ENCODE measurements around the gene PLET1. TPM values are rescaled to one million over a fixed set of nuclear protein-coding genes. Genes with fewer than 3 reads are reported as not detected.

Gene PLET1
- total and polyA plus RNA-seq, 9 of the 15 experiments (the other 6 are each of a cell fraction or from before 2014, with no cell fraction given): not detected

DNA sequence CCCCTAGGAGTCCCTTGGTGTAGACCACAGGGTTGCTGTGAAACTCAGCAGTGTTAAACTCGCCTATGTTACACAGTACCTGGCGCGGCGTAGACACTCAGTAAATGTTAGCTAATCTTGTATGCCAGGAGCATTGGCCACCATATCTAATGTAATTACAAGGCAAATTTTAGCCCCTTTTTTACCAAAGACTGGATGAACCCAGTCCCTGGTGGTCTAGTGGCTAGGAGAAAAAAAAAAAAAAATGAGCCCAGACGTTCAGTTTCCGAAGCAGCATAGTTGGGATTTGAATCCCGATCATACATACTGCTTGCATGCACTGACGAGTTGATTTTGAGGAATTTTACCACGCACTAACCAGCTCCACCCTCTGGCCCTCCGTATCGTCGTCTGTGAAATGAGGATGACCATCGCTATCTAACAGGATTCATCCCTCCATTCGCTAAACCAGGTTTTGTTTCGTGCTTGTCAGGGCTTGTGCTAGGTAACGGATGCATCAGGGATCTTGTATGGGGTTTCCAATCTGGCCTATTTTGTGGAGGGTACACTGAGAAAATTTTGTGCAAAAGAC is 33.7 kb downstream of the PLET1 start (continued):
- TF ChIP-seq, protein P1, sequence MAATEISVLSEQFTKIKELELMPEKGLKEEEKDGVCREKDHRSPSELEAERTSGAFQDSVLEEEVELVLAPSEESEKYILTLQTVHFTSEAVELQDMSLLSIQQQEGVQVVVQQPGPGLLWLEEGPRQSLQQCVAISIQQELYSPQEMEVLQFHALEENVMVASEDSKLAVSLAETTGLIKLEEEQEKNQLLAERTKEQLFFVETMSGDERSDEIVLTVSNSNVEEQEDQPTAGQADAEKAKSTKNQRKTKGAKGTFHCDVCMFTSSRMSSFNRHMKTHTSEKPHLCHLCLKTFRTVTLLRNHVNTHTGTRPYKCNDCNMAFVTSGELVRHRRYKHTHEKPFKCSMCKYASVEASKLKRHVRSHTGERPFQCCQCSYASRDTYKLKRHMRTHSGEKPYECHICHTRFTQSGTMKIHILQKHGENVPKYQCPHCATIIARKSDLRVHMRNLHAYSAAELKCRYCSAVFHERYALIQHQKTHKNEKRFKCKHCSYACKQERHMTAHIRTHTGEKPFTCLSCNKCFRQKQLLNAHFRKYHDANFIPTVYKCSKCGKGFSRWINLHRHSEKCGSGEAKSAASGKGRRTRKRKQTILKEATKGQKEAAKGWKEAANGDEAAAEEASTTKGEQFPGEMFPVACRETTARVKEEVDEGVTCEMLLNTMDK (IDR thresholded peaks at IDR 0.05; ENCODE audit: borderline replicate concordance, insufficient read depth, low read depth, low read length, poor library complexity, severe bottlenecking): peak; percentile 16
- TF ChIP-seq, protein P2, sequence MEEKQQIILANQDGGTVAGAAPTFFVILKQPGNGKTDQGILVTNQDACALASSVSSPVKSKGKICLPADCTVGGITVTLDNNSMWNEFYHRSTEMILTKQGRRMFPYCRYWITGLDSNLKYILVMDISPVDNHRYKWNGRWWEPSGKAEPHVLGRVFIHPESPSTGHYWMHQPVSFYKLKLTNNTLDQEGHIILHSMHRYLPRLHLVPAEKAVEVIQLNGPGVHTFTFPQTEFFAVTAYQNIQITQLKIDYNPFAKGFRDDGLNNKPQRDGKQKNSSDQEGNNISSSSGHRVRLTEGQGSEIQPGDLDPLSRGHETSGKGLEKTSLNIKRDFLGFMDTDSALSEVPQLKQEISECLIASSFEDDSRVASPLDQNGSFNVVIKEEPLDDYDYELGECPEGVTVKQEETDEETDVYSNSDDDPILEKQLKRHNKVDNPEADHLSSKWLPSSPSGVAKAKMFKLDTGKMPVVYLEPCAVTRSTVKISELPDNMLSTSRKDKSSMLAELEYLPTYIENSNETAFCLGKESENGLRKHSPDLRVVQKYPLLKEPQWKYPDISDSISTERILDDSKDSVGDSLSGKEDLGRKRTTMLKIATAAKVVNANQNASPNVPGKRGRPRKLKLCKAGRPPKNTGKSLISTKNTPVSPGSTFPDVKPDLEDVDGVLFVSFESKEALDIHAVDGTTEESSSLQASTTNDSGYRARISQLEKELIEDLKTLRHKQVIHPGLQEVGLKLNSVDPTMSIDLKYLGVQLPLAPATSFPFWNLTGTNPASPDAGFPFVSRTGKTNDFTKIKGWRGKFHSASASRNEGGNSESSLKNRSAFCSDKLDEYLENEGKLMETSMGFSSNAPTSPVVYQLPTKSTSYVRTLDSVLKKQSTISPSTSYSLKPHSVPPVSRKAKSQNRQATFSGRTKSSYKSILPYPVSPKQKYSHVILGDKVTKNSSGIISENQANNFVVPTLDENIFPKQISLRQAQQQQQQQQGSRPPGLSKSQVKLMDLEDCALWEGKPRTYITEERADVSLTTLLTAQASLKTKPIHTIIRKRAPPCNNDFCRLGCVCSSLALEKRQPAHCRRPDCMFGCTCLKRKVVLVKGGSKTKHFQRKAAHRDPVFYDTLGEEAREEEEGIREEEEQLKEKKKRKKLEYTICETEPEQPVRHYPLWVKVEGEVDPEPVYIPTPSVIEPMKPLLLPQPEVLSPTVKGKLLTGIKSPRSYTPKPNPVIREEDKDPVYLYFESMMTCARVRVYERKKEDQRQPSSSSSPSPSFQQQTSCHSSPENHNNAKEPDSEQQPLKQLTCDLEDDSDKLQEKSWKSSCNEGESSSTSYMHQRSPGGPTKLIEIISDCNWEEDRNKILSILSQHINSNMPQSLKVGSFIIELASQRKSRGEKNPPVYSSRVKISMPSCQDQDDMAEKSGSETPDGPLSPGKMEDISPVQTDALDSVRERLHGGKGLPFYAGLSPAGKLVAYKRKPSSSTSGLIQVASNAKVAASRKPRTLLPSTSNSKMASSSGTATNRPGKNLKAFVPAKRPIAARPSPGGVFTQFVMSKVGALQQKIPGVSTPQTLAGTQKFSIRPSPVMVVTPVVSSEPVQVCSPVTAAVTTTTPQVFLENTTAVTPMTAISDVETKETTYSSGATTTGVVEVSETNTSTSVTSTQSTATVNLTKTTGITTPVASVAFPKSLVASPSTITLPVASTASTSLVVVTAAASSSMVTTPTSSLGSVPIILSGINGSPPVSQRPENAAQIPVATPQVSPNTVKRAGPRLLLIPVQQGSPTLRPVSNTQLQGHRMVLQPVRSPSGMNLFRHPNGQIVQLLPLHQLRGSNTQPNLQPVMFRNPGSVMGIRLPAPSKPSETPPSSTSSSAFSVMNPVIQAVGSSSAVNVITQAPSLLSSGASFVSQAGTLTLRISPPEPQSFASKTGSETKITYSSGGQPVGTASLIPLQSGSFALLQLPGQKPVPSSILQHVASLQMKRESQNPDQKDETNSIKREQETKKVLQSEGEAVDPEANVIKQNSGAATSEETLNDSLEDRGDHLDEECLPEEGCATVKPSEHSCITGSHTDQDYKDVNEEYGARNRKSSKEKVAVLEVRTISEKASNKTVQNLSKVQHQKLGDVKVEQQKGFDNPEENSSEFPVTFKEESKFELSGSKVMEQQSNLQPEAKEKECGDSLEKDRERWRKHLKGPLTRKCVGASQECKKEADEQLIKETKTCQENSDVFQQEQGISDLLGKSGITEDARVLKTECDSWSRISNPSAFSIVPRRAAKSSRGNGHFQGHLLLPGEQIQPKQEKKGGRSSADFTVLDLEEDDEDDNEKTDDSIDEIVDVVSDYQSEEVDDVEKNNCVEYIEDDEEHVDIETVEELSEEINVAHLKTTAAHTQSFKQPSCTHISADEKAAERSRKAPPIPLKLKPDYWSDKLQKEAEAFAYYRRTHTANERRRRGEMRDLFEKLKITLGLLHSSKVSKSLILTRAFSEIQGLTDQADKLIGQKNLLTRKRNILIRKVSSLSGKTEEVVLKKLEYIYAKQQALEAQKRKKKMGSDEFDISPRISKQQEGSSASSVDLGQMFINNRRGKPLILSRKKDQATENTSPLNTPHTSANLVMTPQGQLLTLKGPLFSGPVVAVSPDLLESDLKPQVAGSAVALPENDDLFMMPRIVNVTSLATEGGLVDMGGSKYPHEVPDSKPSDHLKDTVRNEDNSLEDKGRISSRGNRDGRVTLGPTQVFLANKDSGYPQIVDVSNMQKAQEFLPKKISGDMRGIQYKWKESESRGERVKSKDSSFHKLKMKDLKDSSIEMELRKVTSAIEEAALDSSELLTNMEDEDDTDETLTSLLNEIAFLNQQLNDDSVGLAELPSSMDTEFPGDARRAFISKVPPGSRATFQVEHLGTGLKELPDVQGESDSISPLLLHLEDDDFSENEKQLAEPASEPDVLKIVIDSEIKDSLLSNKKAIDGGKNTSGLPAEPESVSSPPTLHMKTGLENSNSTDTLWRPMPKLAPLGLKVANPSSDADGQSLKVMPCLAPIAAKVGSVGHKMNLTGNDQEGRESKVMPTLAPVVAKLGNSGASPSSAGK (IDR thresholded peaks at IDR 0.05): 0 out of 2 replicates have a peak, but pooled peaks have one; percentile 19
- TF ChIP-seq, protein P3, sequence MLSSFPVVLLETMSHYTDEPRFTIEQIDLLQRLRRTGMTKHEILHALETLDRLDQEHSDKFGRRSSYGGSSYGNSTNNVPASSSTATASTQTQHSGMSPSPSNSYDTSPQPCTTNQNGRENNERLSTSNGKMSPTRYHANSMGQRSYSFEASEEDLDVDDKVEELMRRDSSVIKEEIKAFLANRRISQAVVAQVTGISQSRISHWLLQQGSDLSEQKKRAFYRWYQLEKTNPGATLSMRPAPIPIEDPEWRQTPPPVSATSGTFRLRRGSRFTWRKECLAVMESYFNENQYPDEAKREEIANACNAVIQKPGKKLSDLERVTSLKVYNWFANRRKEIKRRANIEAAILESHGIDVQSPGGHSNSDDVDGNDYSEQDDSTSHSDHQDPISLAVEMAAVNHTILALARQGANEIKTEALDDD (IDR thresholded peaks at IDR 0.05): peak; percentile 30; the same call in 1 of the 2 replicates
- no peak for TF ChIP-seq RFX1 (IDR thresholded peaks at IDR 0.05)
- no peak for TF ChIP-seq ELF2 (CRISPR knock-in tag; IDR thresholded peaks at IDR 0.05)
- TF ChIP-seq, protein P4, sequence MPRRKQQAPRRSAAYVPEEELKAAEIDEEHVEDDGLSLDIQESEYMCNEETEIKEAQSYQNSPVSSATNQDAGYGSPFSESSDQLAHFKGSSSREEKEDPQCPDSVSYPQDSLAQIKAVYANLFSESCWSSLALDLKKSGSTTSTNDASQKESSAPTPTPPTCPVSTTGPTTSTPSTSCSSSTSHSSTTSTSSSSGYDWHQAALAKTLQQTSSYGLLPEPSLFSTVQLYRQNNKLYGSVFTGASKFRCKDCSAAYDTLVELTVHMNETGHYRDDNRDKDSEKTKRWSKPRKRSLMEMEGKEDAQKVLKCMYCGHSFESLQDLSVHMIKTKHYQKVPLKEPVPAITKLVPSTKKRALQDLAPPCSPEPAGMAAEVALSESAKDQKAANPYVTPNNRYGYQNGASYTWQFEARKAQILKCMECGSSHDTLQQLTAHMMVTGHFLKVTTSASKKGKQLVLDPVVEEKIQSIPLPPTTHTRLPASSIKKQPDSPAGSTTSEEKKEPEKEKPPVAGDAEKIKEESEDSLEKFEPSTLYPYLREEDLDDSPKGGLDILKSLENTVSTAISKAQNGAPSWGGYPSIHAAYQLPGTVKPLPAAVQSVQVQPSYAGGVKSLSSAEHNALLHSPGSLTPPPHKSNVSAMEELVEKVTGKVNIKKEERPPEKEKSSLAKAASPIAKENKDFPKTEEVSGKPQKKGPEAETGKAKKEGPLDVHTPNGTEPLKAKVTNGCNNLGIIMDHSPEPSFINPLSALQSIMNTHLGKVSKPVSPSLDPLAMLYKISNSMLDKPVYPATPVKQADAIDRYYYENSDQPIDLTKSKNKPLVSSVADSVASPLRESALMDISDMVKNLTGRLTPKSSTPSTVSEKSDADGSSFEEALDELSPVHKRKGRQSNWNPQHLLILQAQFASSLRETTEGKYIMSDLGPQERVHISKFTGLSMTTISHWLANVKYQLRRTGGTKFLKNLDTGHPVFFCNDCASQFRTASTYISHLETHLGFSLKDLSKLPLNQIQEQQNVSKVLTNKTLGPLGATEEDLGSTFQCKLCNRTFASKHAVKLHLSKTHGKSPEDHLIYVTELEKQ (CRISPR knock-in tag; IDR thresholded peaks at IDR 0.05): no peak
- no peak for TF ChIP-seq ADNP (tag; IDR thresholded peaks at IDR 0.05)
- no peak for TF ChIP-seq NCOA2 (IDR thresholded peaks at IDR 0.05; ENCODE audit: partially characterized antibody in 2 of 2)
- TF ChIP-seq NFRKB (IDR thresholded peaks at IDR 0.05; ENCODE audit: low read depth): no peak
